Endodermal cell (in vitro differentiated cells): Measurements from ENCODE around the gene SLC35D3. TPM values are rescaled to one million over a fixed set of nuclear protein-coding genes. Genes with fewer than 3 reads are reported as not detected.

Experiments used
- DNase-seq: peaks from one replicate; pipeline ENCODE4 v3.0.0-alpha.2; 2017
- H3K27ac ChIP-seq: 2 replicates; pipeline ENCODE4 v1.5.1; 2013; ENCODE audit warnings: mild to moderate bottlenecking, low read depth, low read length, moderate library complexity
- H3K27me3 ChIP-seq: 2 replicates; pipeline ENCODE4 v1.6.1; 2013; ENCODE audit warnings: mild to moderate bottlenecking, low read length, moderate library complexity; ENCODE audit not compliant: insufficient read depth, control insufficient read depth, poor library complexity, severe bottlenecking
- H3K36me3 ChIP-seq: 2 replicates; pipeline ENCODE4 v1.7.0; 2013; ENCODE audit warnings: mild to moderate bottlenecking, low read length, moderate library complexity; ENCODE audit not compliant: control insufficient read depth, insufficient read depth
- H3K4me1 ChIP-seq: one replicate; pipeline ENCODE4 v1.7.0; 2013; ENCODE audit warnings: low read length; ENCODE audit not compliant: control insufficient read depth, insufficient read depth
- H3K4me3 ChIP-seq: 2 replicates; pipeline ENCODE4 v1.5.1; 2013; ENCODE audit warnings: mild to moderate bottlenecking, low read length, moderate library complexity
- H3K9ac ChIP-seq: 2 replicates; pipeline ENCODE4 v1.6.1; 2013; ENCODE audit warnings: mild to moderate bottlenecking, low read length, moderate library complexity; ENCODE audit not compliant: poor library complexity, severe bottlenecking; ENCODE audit errors: extremely low read depth
- H3K9me3 ChIP-seq: 2 replicates; pipeline ENCODE4 v1.6.1; 2013; ENCODE audit warnings: mild to moderate bottlenecking, low read length, moderate library complexity; ENCODE audit not compliant: control insufficient read depth
- H3K27ac Mint-ChIP-seq: 2 replicates; pipeline ENCODE4 v1.8.0; 2020; ENCODE audit warnings: mixed read lengths
- H3K27me3 Mint-ChIP-seq: 2 replicates; pipeline ENCODE4 v1.8.0; 2021; ENCODE audit warnings: mild to moderate bottlenecking, mixed read lengths; ENCODE audit not compliant: insufficient read depth
- H3K36me3 Mint-ChIP-seq: 2 replicates; pipeline ENCODE4 v1.8.0; 2020; ENCODE audit warnings: low read depth, mixed read lengths
- H3K4me1 Mint-ChIP-seq: 2 replicates; pipeline ENCODE4 v1.8.0; 2020; ENCODE audit warnings: mixed read lengths
- H3K4me3 Mint-ChIP-seq: 2 replicates; pipeline ENCODE4 v1.8.0; 2020; ENCODE audit warnings: mild to moderate bottlenecking, moderate library complexity, mixed read lengths
- H3K9me3 Mint-ChIP-seq: 2 replicates; pipeline ENCODE4 v1.8.0; 2020; ENCODE audit warnings: mild to moderate bottlenecking, mixed read lengths
- CTCF ChIP-seq: fragments of 200-600 bp; sonication (generic); conservative IDR thresholded peaks from 2 replicates; pipeline ENCODE4 v1.5.0; 2021; ENCODE audit warnings: antibody characterized with exemption, mild to moderate bottlenecking
- WGBS, 2 experiments: methylation state at CpG; one replicate each; pipeline versions ENCODE4 v1.1.5 to v1.1.7; 2013; ENCODE audit warnings: missing lambda C conversion rate in 2 of 2, mixed read lengths in 1 of 2; ENCODE audit not compliant: insufficient coverage in 1 of 2, insufficient read length in 1 of 2; 5-methylcytosine and 5-hydroxymethylcytosine counted together
- total RNA-seq, 2 donors: library from RNA; stranded (reverse); fragmentation: NEBNext Ultra II Directional in 1 of 2; extraction: Animal tissue kit (Norgen Biotek cat#: 25700) in 1 of 2; gene quantifications; 2 replicates in 1 of 2; 3 replicates in 1 of 2; pipeline ENCODE4 v1.2.1, GENCODE V29; 2021

SLC35D3 gene
- total RNA-seq, 2 donors from 2014 or later: 0.44 TPM; not detected in 1

- no peak for DNase-seq
- 92 to 94% methylated on average over 3 to 5 of the region's 5 CpGs for WGBS, 2 experiments
- no peaks in the 10 kb centered on the region for H3K36me3 ChIP-seq
- H3K9me3 Mint-ChIP-seq: no peaks in the 10 kb centered on the region
- peaks cover 2% of the 10 kb centered on the region for H3K27me3 Mint-ChIP-seq
- H3K27ac ChIP-seq: no peak overlapping the region
- TF ChIP-seq CTCF: no peak
- H3K27ac Mint-ChIP-seq: peak overlapping the region; percentile 13
- no peaks in the 10 kb centered on the region for H3K27me3 ChIP-seq
- no peaks in the 10 kb centered on the region for H3K9me3 ChIP-seq
- no peak overlapping the region for H3K9ac ChIP-seq
- H3K4me3 ChIP-seq: no peak overlapping the region
- H3K4me1 Mint-ChIP-seq: peaks cover 55% of the 10 kb centered on the region
- no peaks in the 10 kb centered on the region for H3K4me1 ChIP-seq
- no peak overlapping the region for H3K4me3 Mint-ChIP-seq
- no peaks in the 10 kb centered on the region for H3K36me3 Mint-ChIP-seq
Observed at GRCh38 chr6:136961848-136962247, 39.7 kb downstream of the SLC35D3 start.

GRCh38 chr6:136962661-136963060, 40.6 kb downstream of the SLC35D3 start:
- Histone ChIP-seq H3K27ac (peak overlapping the region; percentile 27), H3K36me3 (no peaks in the 10 kb centered on the region), H3K9me3 (no peaks in the 10 kb centered on the region), H3K9ac (no peak overlapping the region), H3K4me3 (no peak overlapping the region), H3K4me1 (no peaks in the 10 kb centered on the region), H3K27me3 (no peaks in the 10 kb centered on the region)
- WGBS, 2 experiments: 55 to 100% methylated on average over 1 to 4 of the region's 4 CpGs
- Mint-ChIP-seq H3K36me3 (no peaks in the 10 kb centered on the region), H3K27ac (peak overlapping the region; percentile 11), H3K4me3 (no peak overlapping the region), H3K9me3 (no peaks in the 10 kb centered on the region), H3K27me3 (peaks cover 2% of the 10 kb centered on the region), H3K4me1 (peaks cover 50% of the 10 kb centered on the region)
- DNase-seq: no peak
- no peak for TF ChIP-seq CTCF

GRCh38 chr6:136963259-136963658, 41.2 kb downstream of the SLC35D3 start:
- Mint-ChIP-seq H3K4me1 (peaks cover 46% of the 10 kb centered on the region), H3K9me3 (no peaks in the 10 kb centered on the region), H3K36me3 (no peaks in the 10 kb centered on the region), H3K4me3 (no peak overlapping the region), H3K27ac (no peak overlapping the region), H3K27me3 (peaks cover 2% of the 10 kb centered on the region)
- H3K9me3 ChIP-seq: no peaks in the 10 kb centered on the region
- H3K27ac ChIP-seq: no peak overlapping the region
- no peaks in the 10 kb centered on the region for H3K27me3 ChIP-seq
- H3K9ac ChIP-seq: no peak overlapping the region
- no peak for DNase-seq
- TF ChIP-seq CTCF: no peak
- WGBS, 2 experiments: 85% methylated on average over 2 of the region's 2 CpGs; no CpG with 5 or more reads in 1 of the 2 experiments
- no peak overlapping the region for H3K4me3 ChIP-seq
- H3K36me3 ChIP-seq: no peaks in the 10 kb centered on the region
- no peaks in the 10 kb centered on the region for H3K4me1 ChIP-seq
